GM12878 (cell line): ENCODE results near the gene PIGX. TPM values are rescaled to one million over a fixed set of nuclear protein-coding genes. Genes with fewer than 3 reads are reported as not detected.

Experiments used
- BCL3 ChIP-seq: IDR thresholded peaks from 2 replicates; pipeline ENCODE4 v1.6.1; 2011; ENCODE audit warnings: borderline replicate concordance, low read depth, mild to moderate bottlenecking, moderate library complexity, low read length; ENCODE audit not compliant: insufficient read depth, poor library complexity, severe bottlenecking
- CHD2 ChIP-seq: IDR thresholded peaks from 2 replicates; pipeline ENCODE4 v1.6.1; 2011; ENCODE audit warnings: low read depth, low read length, improper control_type of control experiment, borderline replicate concordance
- CTCF ChIP-seq, 3 experiments: IDR thresholded peaks in 2 of 3; conservative IDR thresholded peaks in 1 of 3; 2 replicates each; pipeline ENCODE4 v1.5.1; 2011; ENCODE audit warnings: low read depth in 3 of 3, low read length in 3 of 3, mild to moderate bottlenecking in 3 of 3, control low read depth in 2 of 3, moderate library complexity in 2 of 3, inconsistent platforms in 1 of 3, mixed read lengths in 1 of 3; ENCODE audit not compliant: control insufficient read depth in 2 of 3, insufficient read depth in 1 of 3; ENCODE audit errors: extremely low read depth in 1 of 3
- DPF2 ChIP-seq: fragments of 450-650 bp; IDR thresholded peaks from 2 replicates; pipeline ENCODE4 v1.6.1; 2017; ENCODE audit warnings: mild to moderate bottlenecking
- E4F1 ChIP-seq: fragments of 450-650 bp; IDR thresholded peaks from 2 replicates; pipeline ENCODE4 v1.6.1; 2018; ENCODE audit warnings: borderline replicate concordance, mild to moderate bottlenecking; ENCODE audit not compliant: partially characterized antibody
- ELK1 ChIP-seq: IDR thresholded peaks from 2 replicates; pipeline ENCODE4 v1.6.1; 2012; ENCODE audit warnings: low read depth, low read length, improper control_type of control experiment
- HDGF ChIP-seq: fragments of 450-650 bp; IDR thresholded peaks from 2 replicates; pipeline ENCODE4 v1.6.1; 2016; ENCODE audit warnings: antibody characterized with exemption
- MTA2 ChIP-seq: fragments of 450-650 bp; IDR thresholded peaks from 2 replicates; pipeline ENCODE4 v1.6.1; 2016; ENCODE audit warnings: low read depth, mild to moderate bottlenecking, moderate library complexity
- MXI1 ChIP-seq: fragments of 150-350 bp; IDR thresholded peaks from 2 replicates; pipeline ENCODE4 v1.6.1; 2011; ENCODE audit warnings: low read depth, mild to moderate bottlenecking, inconsistent platforms, low read length, improper control_type of control experiment
- NFIC ChIP-seq: IDR thresholded peaks from 2 replicates; pipeline ENCODE4 v1.6.1; 2012; ENCODE audit warnings: low read depth, mild to moderate bottlenecking, inconsistent platforms, low read length, moderate library complexity
- PML ChIP-seq: IDR thresholded peaks from 2 replicates; pipeline ENCODE4 v1.6.1; 2012; ENCODE audit warnings: low read length, inconsistent platforms
- RUNX3 ChIP-seq: IDR thresholded peaks from 2 replicates; pipeline ENCODE4 v1.6.1; 2012; ENCODE audit warnings: low read length, inconsistent platforms
- SIN3A ChIP-seq: IDR thresholded peaks from 2 replicates; pipeline ENCODE4 v1.6.1; 2012; ENCODE audit warnings: low read depth, low read length, improper control_type of control experiment
- USF1 ChIP-seq: IDR thresholded peaks from 2 replicates; pipeline ENCODE4 v1.6.1; 2011; ENCODE audit warnings: borderline replicate concordance, low read depth, mild to moderate bottlenecking, moderate library complexity, mixed read lengths, low read length; ENCODE audit not compliant: insufficient read depth; ENCODE audit errors: extremely low read length
- ZNF207 ChIP-seq: fragments of 450-650 bp; IDR thresholded peaks from 2 replicates; pipeline ENCODE4 v1.6.1; 2014; ENCODE audit warnings: antibody characterized with exemption, mild to moderate bottlenecking, borderline replicate concordance
- ZNF592 ChIP-seq: fragments of 450-650 bp; IDR thresholded peaks from 2 replicates; pipeline ENCODE4 v1.6.1; 2017; ENCODE audit warnings: mild to moderate bottlenecking, moderate library complexity
- polyA plus RNA-seq, 11 experiments: library from polyadenylated mRNA; depleted of rRNA in 4 of 11; unstranded in 6 of 11; stranded (reverse) in 5 of 11; fragments of >200 nt; fragmentation: Nextera tagmentation in 4 of 11; fragmentation: Illumina TruSeq in 1 of 11; extraction: Ambion mirVana in 4 of 11; extraction: Trizol in 1 of 11; gene quantifications; 1 replicate in 1 of 11; 2 replicates in 10 of 11; pipeline versions ENCODE4 v1.2.1 to v1.2.3, GENCODE V29; 2011 to 2016; ENCODE audit warnings: inconsistent platforms in 2 of 11, missing spikeins in 2 of 11, low read depth in 1 of 11
- total RNA-seq, 4 experiments: library from RNA; depleted of rRNA in 3 of 4; stranded (reverse); fragments of >200 nt in 3 of 4; fragmentation: Illumina TruSeq in 1 of 4; extraction: Trizol in 1 of 4; gene quantifications; 2 replicates each; pipeline versions ENCODE4 v1.2.1 to v1.2.3, GENCODE V29; 2013 to 2021

PIGX gene
- total and polyA plus RNA-seq, 10 of the 15 experiments (the other 5 are each of a cell fraction or from before 2014, with no cell fraction given), result 3.8 to 40.0 (median 22.3) TPM

GRCh38 chr3:196711838-196712513 is at the start of gene PIGX, which contains the start of gene CEP19 (continued):
- peak; percentile 91 for TF ChIP-seq MXI1
- peak; percentile 63; the same call in 1 of the 2 replicates for TF ChIP-seq ZNF592
- peak; percentile 42; the same call in 1 of the 2 replicates for TF ChIP-seq PML
- peak; percentile 83 for TF ChIP-seq DPF2
- TF ChIP-seq BCL3, result no peak
- no peak for TF ChIP-seq CTCF (IDR thresholded peaks at IDR 0.05 in 2 of 3, conservative IDR thresholded peaks at IDR 0.05 in 1 of 3; ENCODE audit: control insufficient read depth in 2 of 3, extremely low read depth in 1 of 3, insufficient read depth in 1 of 3, low read depth in 3 of 3, low read length in 3 of 3)
- no peak for TF ChIP-seq ELK1
- TF ChIP-seq NFIC, result peak; percentile 70; the same call in 1 of the 2 replicates
- TF ChIP-seq ZNF207, result peak; percentile 66; the same call in 1 of the 2 replicates
- TF ChIP-seq MTA2, result peak; percentile 65; the same call in 1 of the 2 replicates
- peak; percentile 64; the same call in 1 of the 2 replicates for TF ChIP-seq HDGF
- TF ChIP-seq SIN3A, result peak; percentile 61; the same call in 1 of the 2 replicates
- no peak for TF ChIP-seq E4F1
- peak; percentile 95 for TF ChIP-seq RUNX3
- no peak for TF ChIP-seq USF1
- TF ChIP-seq CHD2, result no peak
